PC-9 (cell line): Measurements from ENCODE around the gene S100A9.

Experiments
- CTCF ChIP-seq: fragments of 200-600 bp; sonication (generic); conservative IDR thresholded peaks from 2 replicates; pipeline ENCODE4 v1.6.1; 2017; ENCODE audit warnings: mixed run types, antibody characterized with exemption, mild to moderate bottlenecking, moderate library complexity
- EZH2 ChIP-seq: fragments of 200-600 bp; sonication (generic); IDR thresholded peaks from 2 replicates; pipeline ENCODE4 v1.8.0; 2017; ENCODE audit warnings: antibody characterized with exemption, low read depth

GRCh38 chr1:153352523-153352922, 5.1 kb upstream of the S100A9 start:
- TF ChIP-seq CTCF (peak; percentile 93), EZH2 (no peak)
